OCI-LY3 (cell line): Measurements from ENCODE around the gene CEACAM6.

Experiments
- EZH2phosphoT487 ChIP-seq: fragments of 200-600 bp; shearing (Covaris generic); IDR thresholded peaks from 2 replicates; pipeline ENCODE4 v1.6.1; 2018; ENCODE audit warnings: antibody characterized with exemption, mixed run types, low read depth
- TF ChIP-seq, protein P1 (sequence below): fragments of 200-600, 300-600 bp; sonication (generic); IDR thresholded peaks from 2 replicates; pipeline ENCODE4 v1.5.1; 2014; ENCODE audit warnings: antibody characterized with exemption, low read length, low read depth

GRCh38 chr19:41744850-41745249, 10.5 kb upstream of the CEACAM6 start:
- TF ChIP-seq, protein P1, sequence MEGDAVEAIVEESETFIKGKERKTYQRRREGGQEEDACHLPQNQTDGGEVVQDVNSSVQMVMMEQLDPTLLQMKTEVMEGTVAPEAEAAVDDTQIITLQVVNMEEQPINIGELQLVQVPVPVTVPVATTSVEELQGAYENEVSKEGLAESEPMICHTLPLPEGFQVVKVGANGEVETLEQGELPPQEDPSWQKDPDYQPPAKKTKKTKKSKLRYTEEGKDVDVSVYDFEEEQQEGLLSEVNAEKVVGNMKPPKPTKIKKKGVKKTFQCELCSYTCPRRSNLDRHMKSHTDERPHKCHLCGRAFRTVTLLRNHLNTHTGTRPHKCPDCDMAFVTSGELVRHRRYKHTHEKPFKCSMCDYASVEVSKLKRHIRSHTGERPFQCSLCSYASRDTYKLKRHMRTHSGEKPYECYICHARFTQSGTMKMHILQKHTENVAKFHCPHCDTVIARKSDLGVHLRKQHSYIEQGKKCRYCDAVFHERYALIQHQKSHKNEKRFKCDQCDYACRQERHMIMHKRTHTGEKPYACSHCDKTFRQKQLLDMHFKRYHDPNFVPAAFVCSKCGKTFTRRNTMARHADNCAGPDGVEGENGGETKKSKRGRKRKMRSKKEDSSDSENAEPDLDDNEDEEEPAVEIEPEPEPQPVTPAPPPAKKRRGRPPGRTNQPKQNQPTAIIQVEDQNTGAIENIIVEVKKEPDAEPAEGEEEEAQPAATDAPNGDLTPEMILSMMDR: no peak
- TF ChIP-seq EZH2phosphoT487: no peak
